ENCODE measurements around the gene RNASE4. TPM values are rescaled to one million over a fixed set of nuclear protein-coding genes. Genes with fewer than 3 reads are reported as not detected.

RNASE4 gene
- total RNA-seq, 1 experiment from 2014 or later: not detected

- no peak for DNase-seq
- no peaks in the 10 kb centered on the region for H3K23me2 ChIP-seq (ENCODE audit: insufficient read length, low read depth, low read length, poor library complexity, severe bottlenecking)
- no peaks in the 10 kb centered on the region for H3K27me3 Mint-ChIP-seq (ENCODE audit: low read depth)
- H2AFZ ChIP-seq (ENCODE audit: low read length): no peak overlapping the region
- no peak overlapping the region for H3K14ac ChIP-seq (ENCODE audit: insufficient read depth, low read length)
- no peak overlapping the region for H2BK20ac ChIP-seq (ENCODE audit: low read depth, low read length, poor library complexity, severe bottlenecking)
- H3K4me1 Mint-ChIP-seq: peaks cover 0 to 3% of the 10 kb centered on the region in 2 experiments; a peak in 2 of 4 replicates
- no peaks in the 10 kb centered on the region; the same call in 1 of the 2 replicates for H3K4me1 ChIP-seq (ENCODE audit: insufficient read depth, low read length)
- no peak overlapping the region; a peak in 2 of 7 replicates for H3K27ac Mint-ChIP-seq
- no peaks in the 10 kb centered on the region for H3K27me3 ChIP-seq (ENCODE audit: insufficient read depth, low read length)
- H3K36me3 Mint-ChIP-seq (ENCODE audit: insufficient read depth in 1 of 3, low read depth in 3 of 3): peaks cover 0 to 6% (median 0%) of the 10 kb centered on the region in 3 experiments; a peak in 4 of 7 replicates
- H2BK120ac ChIP-seq (ENCODE audit: low read depth, low read length, poor library complexity, severe bottlenecking): no peak overlapping the region
- peaks cover 5 to 9% of the 10 kb centered on the region in 2 experiments for H3K9me3 Mint-ChIP-seq
- no peak overlapping the region for H4K5ac ChIP-seq (ENCODE audit: insufficient read length, low read depth, low read length)
- H4K20me1 ChIP-seq (ENCODE audit: control insufficient read depth, insufficient read depth, insufficient read length): no peaks in the 10 kb centered on the region
- peaks cover 15% of the 10 kb centered on the region for H3K9me3 ChIP-seq (ENCODE audit: control insufficient read depth, low read depth, low read length)
- no peak overlapping the region for H2BK15ac ChIP-seq (ENCODE audit: low read depth, low read length)
- H2BK5ac ChIP-seq (ENCODE audit: insufficient read length, low read length): no peak overlapping the region
- H3K79me2 ChIP-seq (ENCODE audit: insufficient read depth, low read length): no peaks in the 10 kb centered on the region
- H3T11ph ChIP-seq (ENCODE audit: low read length): no peak overlapping the region
- H3K56ac ChIP-seq (ENCODE audit: insufficient read length, low read depth, low read length): no peak overlapping the region
- no peak overlapping the region for H2BK12ac ChIP-seq (ENCODE audit: insufficient read length, low read depth, low read length)
- no CpG with 5 or more reads among the region's 4 CpGs for WGBS (ENCODE audit: extremely low coverage, insufficient read length, low lambda C conversion rate)
- H3K9ac ChIP-seq (ENCODE audit: extremely low read depth, insufficient read length, low read length): no peak overlapping the region
- peak overlapping the region; percentile 17 for H3K4me2 ChIP-seq (ENCODE audit: insufficient read depth, insufficient read length, low read length)
- 0 out of 5 replicates have a peak overlapping the region, but pooled peaks of 1 of the 2 experiments have one; percentile 16 for H3K4me3 Mint-ChIP-seq
- H3K23ac ChIP-seq (ENCODE audit: insufficient read length, low read depth, low read length): no peak overlapping the region
- no peak for TF ChIP-seq CTCF (conservative IDR thresholded peaks at IDR 0.05)
- no peak overlapping the region for H4K8ac ChIP-seq (replicated peaks; ENCODE audit: insufficient read length, low read depth, low read length)
- H2AK5ac ChIP-seq (ENCODE audit: insufficient read length, low read length): no peak overlapping the region
- no peak overlapping the region for H4K91ac ChIP-seq (ENCODE audit: insufficient read length, low read depth, low read length)
- H3K18ac ChIP-seq (ENCODE audit: insufficient read length, low read depth, low read length): peak overlapping the region; percentile 18
- H3K79me1 ChIP-seq (ENCODE audit: insufficient read depth, low read depth, low read length, poor library complexity, severe bottlenecking): no peaks in the 10 kb centered on the region
- peak overlapping the region; percentile 93 for H3K27ac ChIP-seq (ENCODE audit: insufficient read length, low read depth, low read length)
- no peak overlapping the region for H3K4ac ChIP-seq (ENCODE audit: low read depth, low read length)
These were observed 22.4 kb downstream of the RNASE4 start for GRCh38 chr14:20706657-20707355.
